ENCODE measurements around the gene ARPC5L.

The ARPC5L gene

DNA sequence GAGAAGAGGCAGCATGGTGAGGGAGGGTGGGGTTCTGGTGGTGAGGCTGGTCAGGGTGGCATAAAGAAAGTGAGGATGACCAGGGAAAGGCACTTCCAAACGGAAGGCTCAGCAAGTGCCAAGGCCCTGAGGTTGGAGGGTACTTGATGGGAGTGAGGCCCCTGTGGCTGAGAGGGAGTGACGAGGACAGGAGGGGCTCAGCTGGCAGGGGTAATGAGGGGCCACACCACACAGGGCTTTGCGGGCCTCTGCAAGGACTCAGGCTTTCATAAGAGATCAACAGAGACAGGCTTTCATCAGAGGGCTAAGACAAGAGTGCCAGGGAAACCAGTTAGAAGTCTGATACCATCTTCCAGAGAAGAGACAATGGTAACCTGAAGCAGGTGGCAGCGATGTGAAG, 23.6 kb downstream of the ARPC5L start:
- Histone ChIP-seq H3K4me3 (ENCODE audit: low read depth in 1 of 2, low read length in 2 of 2) (no peak overlapping the region), H4K20me1 (ENCODE audit: insufficient read depth, low read length) (no peaks in the 10 kb centered on the region), H3K79me2 (ENCODE audit: insufficient read depth, low read length) (no peaks in the 10 kb centered on the region), H3K4me2 (ENCODE audit: insufficient read depth, low read length) (no peak overlapping the region), H3K27me3 (ENCODE audit: insufficient read depth, low read length, poor library complexity) (no peaks in the 10 kb centered on the region), H3K9ac (ENCODE audit: low read depth, low read length) (no peak overlapping the region), H3K27ac (ENCODE audit: low read length) (no peak overlapping the region), H2AFZ (ENCODE audit: low read depth, low read length) (no peak overlapping the region), H3K36me3 (ENCODE audit: insufficient read depth, low read length) (peaks cover 65% of the 10 kb centered on the region), H3K4me1 (ENCODE audit: insufficient read depth, low read length) (no peaks in the 10 kb centered on the region), H3K9me3 (ENCODE audit: insufficient read depth, low read length, severe bottlenecking) (no peaks in the 10 kb centered on the region)
- no peak for TF ChIP-seq EZH2 (IDR thresholded peaks at IDR 0.05; ENCODE audit: borderline replicate concordance, low read depth, low read length, severe bottlenecking)
- TF ChIP-seq, protein P1, sequence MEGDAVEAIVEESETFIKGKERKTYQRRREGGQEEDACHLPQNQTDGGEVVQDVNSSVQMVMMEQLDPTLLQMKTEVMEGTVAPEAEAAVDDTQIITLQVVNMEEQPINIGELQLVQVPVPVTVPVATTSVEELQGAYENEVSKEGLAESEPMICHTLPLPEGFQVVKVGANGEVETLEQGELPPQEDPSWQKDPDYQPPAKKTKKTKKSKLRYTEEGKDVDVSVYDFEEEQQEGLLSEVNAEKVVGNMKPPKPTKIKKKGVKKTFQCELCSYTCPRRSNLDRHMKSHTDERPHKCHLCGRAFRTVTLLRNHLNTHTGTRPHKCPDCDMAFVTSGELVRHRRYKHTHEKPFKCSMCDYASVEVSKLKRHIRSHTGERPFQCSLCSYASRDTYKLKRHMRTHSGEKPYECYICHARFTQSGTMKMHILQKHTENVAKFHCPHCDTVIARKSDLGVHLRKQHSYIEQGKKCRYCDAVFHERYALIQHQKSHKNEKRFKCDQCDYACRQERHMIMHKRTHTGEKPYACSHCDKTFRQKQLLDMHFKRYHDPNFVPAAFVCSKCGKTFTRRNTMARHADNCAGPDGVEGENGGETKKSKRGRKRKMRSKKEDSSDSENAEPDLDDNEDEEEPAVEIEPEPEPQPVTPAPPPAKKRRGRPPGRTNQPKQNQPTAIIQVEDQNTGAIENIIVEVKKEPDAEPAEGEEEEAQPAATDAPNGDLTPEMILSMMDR (IDR thresholded peaks at IDR 0.05; ENCODE audit: borderline replicate concordance, extremely low read depth, low read length, poor library complexity, severe bottlenecking): no peak
- no peak for DNase-seq
- no peak for ATAC-seq (ENCODE audit: insufficient read depth, low read depth)

DNA sequence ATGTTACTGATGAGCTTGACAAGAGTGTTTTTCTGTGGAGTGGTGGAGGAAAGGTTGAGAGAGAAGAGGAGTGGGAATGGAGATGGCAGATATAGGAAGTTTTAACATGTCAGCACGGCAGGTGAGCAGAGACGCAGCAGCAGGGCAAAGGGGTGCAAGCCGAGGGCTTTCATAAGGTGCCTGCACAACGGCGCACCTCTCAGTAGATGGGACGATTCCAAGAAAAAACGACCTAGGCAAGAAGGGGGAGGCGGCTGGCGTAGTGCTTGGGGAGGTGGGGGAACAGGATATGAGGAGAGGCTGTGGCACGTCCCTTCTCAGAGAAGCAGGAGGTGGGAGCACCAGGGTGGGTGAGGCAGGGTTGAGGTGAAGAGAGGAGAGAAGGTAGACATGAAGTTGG, 24.5 kb downstream of the ARPC5L start:
- Histone ChIP-seq H3K9me3 (ENCODE audit: insufficient read depth, low read length, severe bottlenecking) (no peaks in the 10 kb centered on the region), H4K20me1 (ENCODE audit: insufficient read depth, low read length) (no peaks in the 10 kb centered on the region), H3K4me2 (ENCODE audit: insufficient read depth, low read length) (no peak overlapping the region), H3K4me1 (ENCODE audit: insufficient read depth, low read length) (no peaks in the 10 kb centered on the region), H3K27ac (ENCODE audit: low read length) (no peak overlapping the region), H3K36me3 (ENCODE audit: insufficient read depth, low read length) (peaks cover 68% of the 10 kb centered on the region), H3K4me3 (ENCODE audit: low read depth in 1 of 2, low read length in 2 of 2) (no peak overlapping the region), H3K9ac (ENCODE audit: low read depth, low read length) (no peak overlapping the region), H3K27me3 (ENCODE audit: insufficient read depth, low read length, poor library complexity) (no peaks in the 10 kb centered on the region), H2AFZ (ENCODE audit: low read depth, low read length) (no peak overlapping the region), H3K79me2 (ENCODE audit: insufficient read depth, low read length) (no peaks in the 10 kb centered on the region)
- TF ChIP-seq, protein P1 (IDR thresholded peaks at IDR 0.05; ENCODE audit: borderline replicate concordance, extremely low read depth, low read length, poor library complexity, severe bottlenecking): no peak
- TF ChIP-seq EZH2 (IDR thresholded peaks at IDR 0.05; ENCODE audit: borderline replicate concordance, low read depth, low read length, severe bottlenecking): no peak
- DNase-seq (no peak), ATAC-seq (ENCODE audit: insufficient read depth, low read depth) (no peak)

DNA sequence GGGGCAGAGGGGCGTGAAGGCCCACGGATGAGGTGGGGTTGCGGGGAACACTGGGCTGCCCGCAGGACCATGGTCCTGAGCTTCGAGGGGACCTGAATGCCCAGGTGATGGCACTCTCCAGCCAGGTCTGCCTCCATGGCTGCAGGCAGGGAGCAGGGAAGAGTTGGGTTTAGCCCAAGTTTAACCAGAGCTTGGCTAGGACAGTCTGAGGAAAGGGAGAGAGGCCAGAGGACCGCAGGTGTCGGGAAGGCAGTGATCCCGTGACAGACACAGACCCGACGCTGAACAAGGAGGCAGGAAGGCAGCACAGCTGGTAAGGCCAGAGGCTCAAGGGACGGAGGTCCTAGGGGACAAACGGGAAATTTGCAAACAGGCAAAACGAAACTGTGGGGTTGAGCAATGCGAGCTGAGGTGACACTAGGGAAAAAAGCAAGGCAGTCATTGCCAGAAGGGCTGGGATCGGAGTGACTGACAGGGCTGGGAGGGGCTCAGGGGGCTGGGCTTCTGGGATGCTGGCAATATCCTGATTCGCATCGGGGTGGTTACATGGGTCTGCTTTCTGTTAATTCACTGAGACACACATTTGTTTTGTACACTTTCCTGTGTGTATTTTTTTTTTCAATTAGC, 25.0 kb downstream of the ARPC5L start:
- Histone ChIP-seq H3K4me2 (ENCODE audit: insufficient read depth, low read length) (no peak overlapping the region), H3K4me1 (ENCODE audit: insufficient read depth, low read length) (no peaks in the 10 kb centered on the region), H3K36me3 (ENCODE audit: insufficient read depth, low read length) (peaks cover 67% of the 10 kb centered on the region), H3K4me3 (ENCODE audit: low read depth in 1 of 2, low read length in 2 of 2) (no peak overlapping the region), H3K79me2 (ENCODE audit: insufficient read depth, low read length) (no peaks in the 10 kb centered on the region), H3K27ac (ENCODE audit: low read length) (no peak overlapping the region), H3K9me3 (ENCODE audit: insufficient read depth, low read length, severe bottlenecking) (no peaks in the 10 kb centered on the region), H3K9ac (ENCODE audit: low read depth, low read length) (no peak overlapping the region), H2AFZ (ENCODE audit: low read depth, low read length) (no peak overlapping the region), H3K27me3 (ENCODE audit: insufficient read depth, low read length, poor library complexity) (no peaks in the 10 kb centered on the region), H4K20me1 (ENCODE audit: insufficient read depth, low read length) (no peaks in the 10 kb centered on the region)
- TF ChIP-seq, protein P1 (IDR thresholded peaks at IDR 0.05; ENCODE audit: borderline replicate concordance, extremely low read depth, low read length, poor library complexity, severe bottlenecking): no peak
- no peak for TF ChIP-seq EZH2 (IDR thresholded peaks at IDR 0.05; ENCODE audit: borderline replicate concordance, low read depth, low read length, severe bottlenecking)
- DNase-seq (no peak), ATAC-seq (ENCODE audit: insufficient read depth, low read depth) (no peak)

Measured in DND-41 (cell line).